ENCODE measurements around the gene HPGD.

GRCh38 chr4:174451718-174452296 is 70.5 kb downstream of the HPGD start:
- TF ChIP-seq ZBTB7A (IDR thresholded peaks at IDR 0.05; ENCODE audit: low read depth), result no peak
- TF ChIP-seq MAX (IDR thresholded peaks at IDR 0.05), result no peak
- TF ChIP-seq TEAD4 (IDR thresholded peaks at IDR 0.05), result no peak
